Fibroblast of mammary gland (primary cell): ENCODE results near the gene PRKN.

Source experiments
- DNase-seq: peaks from one replicate; pipeline ENCODE4 v3.0.0-alpha.2; 2010; ENCODE audit warnings: low read depth
- H3K4me3 ChIP-seq: 2 replicates; pipeline ENCODE4 v1.5.1; 2011; ENCODE audit warnings: low read depth, mild to moderate bottlenecking, low read length, moderate library complexity; ENCODE audit not compliant: control insufficient read depth
- CTCF ChIP-seq: conservative IDR thresholded peaks from 2 replicates; pipeline ENCODE4 v1.5.1; 2011; ENCODE audit warnings: low read depth, low read length, inconsistent platforms; ENCODE audit not compliant: control insufficient read depth, insufficient read depth

Gene PRKN

GRCh38 chr6:161694995-161695394 is 1032.6 kb downstream of the PRKN start:
- peak; percentile 61 for DNase-seq
- peak; percentile 74 for TF ChIP-seq CTCF

GRCh38 chr6:161686655-161687054 is 1040.9 kb downstream of the PRKN start:
- H3K4me3 ChIP-seq = no peak overlapping the region
- DNase-seq = no peak
- no peak for TF ChIP-seq CTCF

More at GRCh38 chr6:161694995-161695394, 1032.6 kb downstream of the PRKN start:
- H3K4me3 ChIP-seq = no peak overlapping the region

- TF ChIP-seq CTCF = no peak
- H3K4me3 ChIP-seq = no peak overlapping the region
- peak; percentile 11 for DNase-seq
Measured at GRCh38 chr6:161684731-161685475, 1042.7 kb downstream of the PRKN start.

- no peak for DNase-seq
- H3K4me3 ChIP-seq = no peak overlapping the region
- TF ChIP-seq CTCF = no peak
Measured at GRCh38 chr6:161683400-161683799, 1044.2 kb downstream of the PRKN start.

GRCh38 chr6:161682982-161683381 is 1044.6 kb downstream of the PRKN start:
- H3K4me3 ChIP-seq = no peak overlapping the region
- TF ChIP-seq CTCF = no peak

GRCh38 chr6:161679980-161680538 is 1047.5 kb downstream of the PRKN start:
- no peak for DNase-seq
- H3K4me3 ChIP-seq = no peak overlapping the region
- no peak for TF ChIP-seq CTCF

More at GRCh38 chr6:161682982-161683381, 1044.6 kb downstream of the PRKN start:
- DNase-seq = no peak
